ENCODE data around the gene HAUS8.
"Not testable (repeated sequence)": the region's sequence is repeated elsewhere in the genome, so short reads cannot be mapped to it uniquely, and the experiment has no call there.

The HAUS8 gene

DNA sequence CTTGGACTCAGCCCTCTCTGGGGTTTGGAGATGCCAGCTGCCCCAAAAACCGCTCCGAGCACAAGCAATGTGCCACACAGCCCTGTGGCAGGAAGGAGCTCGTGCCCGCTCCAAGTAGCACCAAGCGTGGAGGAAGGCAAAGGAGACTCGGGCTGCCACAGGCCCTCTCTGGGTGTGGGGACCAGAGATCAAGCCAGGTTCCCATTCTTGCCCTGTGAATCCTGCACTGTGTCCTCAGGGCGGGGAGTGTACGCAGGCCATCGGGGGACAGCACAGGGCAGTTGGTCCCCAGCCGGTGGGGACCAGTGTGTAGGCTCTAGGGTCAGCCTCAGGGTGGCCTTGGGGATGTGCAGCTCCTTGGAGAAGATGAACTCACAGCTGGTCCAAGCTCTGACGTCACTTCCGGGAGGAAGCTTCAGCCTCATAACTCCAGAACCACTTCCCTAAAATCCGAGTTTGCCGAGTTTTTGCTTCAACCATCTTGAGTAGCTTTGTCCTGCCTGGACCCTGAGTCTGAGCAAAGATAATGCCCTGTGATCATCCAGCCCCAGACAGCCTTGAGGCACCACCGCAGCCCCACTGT lies 39.3 kb downstream of the HAUS8 start:
- no peak for ATAC-seq

DNA sequence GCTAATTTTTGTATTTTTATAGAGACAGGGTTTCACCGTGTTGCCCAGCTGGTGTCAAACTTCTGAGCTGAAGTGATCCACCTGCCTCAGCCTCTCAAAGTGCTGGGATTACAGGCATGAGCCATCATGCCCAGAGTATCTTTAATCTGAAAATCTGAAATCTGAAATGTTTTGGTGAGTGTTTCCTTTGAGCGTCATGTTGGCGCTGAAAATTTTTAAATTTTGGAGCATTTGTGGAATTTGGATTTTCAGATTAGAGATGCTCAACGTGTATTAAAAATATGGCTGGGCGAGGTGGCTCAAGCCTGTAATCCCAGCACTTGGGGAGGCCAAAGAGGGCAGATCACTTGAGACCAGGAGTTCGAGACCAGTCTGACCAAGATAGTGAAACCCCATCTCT lies 43.5 kb downstream of the HAUS8 start:
- DNase-seq (no peak), ATAC-seq (no peak)

More for the DNA sequence above, 39.3 kb downstream of the HAUS8 start:
- DNase-seq: no peak

GRCh38 chr19:17027535-17027975 lies 47.7 kb downstream of the HAUS8 start:
- ATAC-seq: no peak

GRCh38 chr19:17026706-17027534 lies 48.3 kb downstream of the HAUS8 start, which contains the start of gene CPAMD8:
Gene CPAMD8 (minus strand): TSS chr19:17026810. CDS start chr19:17026642, 168 bp downstream.
- ATAC-seq (peak; percentile 38), DNase-seq (peak; percentile 13)

More at GRCh38 chr19:17027535-17027975, 47.7 kb downstream of the HAUS8 start:
- DNase-seq: no peak

DNA sequence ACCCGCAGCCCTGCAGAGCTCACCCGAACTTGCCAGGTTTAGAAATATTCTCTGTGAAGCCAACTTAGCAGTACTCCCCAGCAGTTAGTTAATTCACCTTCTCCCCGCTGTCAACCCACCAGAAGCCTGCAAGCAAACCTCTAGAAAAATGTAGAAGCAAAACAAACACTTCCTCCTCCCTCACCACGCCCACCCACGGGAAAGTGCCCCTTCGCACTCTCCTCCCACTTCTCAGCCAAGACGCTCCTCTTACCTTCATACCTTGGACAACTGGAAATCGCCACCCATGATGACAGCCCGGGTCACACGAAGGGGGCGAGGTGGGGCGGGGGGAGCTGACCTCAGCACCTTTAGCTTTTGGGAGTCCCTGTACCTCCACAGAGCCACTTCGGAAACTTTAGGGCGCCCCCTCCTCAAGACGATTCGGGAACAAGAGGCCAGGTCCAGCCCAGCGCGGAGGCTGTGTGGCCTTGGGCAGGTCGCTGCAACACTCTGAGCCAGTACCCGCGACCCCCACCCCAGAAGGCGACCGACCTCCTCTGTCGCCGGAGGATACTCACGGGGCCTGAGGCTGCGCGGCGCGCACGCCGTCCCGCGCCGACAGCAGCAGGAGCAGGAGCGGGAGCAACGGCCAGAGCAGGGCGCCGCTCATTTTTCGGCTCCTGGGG lies 49.1 kb downstream of the HAUS8 start:
- DNase-seq (peak; percentile 28), ATAC-seq (peak; percentile 19)

DNA sequence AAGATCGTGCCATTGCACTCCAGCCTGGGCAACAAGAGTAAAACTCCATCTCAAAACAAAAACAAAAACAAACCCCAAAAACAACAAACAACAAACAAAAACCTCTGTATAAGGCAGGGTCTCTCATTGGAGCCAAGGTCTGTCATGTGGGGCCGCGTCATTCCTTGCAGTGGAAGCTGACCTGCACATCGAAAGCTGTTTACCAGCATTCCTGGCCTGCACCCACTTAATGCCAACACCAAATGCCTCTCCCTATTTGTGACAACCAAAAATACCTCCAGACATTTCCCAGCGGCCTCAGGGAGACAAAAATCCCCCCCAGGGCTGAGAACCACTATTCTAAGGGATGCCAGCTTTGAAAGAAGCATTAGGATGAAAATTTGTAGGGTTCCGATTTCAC lies 49.9 kb downstream of the HAUS8 start:
- ATAC-seq (no peak), DNase-seq (no peak)

GRCh38 chr19:17024941-17025340 lies 50.3 kb downstream of the HAUS8 start:
- DNase-seq, ATAC-seq: not testable (repeated sequence)

DNA sequence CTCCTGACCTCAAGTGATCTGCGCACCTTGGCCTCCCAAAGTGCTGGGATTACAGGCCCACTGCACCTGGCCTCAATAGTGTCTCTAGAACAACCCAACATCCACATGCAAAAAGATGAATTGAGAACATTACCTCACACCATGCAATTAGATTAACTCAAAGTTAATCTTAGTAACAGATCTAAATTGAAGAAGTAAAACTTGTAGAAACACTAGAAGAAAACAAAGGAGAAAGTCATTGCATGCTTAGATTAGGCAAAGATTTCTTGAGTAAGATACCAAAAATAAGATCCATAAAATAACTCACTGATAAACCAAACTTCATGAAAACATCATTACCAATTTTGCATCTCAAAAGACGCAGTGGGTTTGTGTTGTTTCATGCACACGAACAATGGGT lies 51.4 kb downstream of the HAUS8 start:
- no peak for ATAC-seq
- no peak for DNase-seq

DNA sequence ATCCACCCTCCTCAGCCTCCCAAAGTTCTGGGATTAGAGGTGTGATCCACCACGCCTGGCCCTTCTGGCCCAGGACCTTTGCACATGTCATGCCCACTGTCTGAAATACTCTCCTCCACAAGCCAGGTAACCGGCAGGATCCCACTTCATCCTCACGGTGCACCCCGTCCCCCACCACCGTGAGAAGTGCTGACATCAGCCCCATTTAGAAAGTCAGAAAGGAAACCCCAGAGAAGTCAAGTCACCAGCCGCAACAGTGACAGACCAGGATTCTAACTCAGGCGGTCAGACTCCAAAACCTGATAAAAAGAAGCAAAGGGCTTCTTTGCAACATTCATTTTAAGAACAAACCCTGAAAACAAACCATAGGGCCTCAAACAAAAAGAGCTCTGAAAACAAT lies 52.5 kb downstream of the HAUS8 start:
- no peak for DNase-seq
- no peak for ATAC-seq

DNA sequence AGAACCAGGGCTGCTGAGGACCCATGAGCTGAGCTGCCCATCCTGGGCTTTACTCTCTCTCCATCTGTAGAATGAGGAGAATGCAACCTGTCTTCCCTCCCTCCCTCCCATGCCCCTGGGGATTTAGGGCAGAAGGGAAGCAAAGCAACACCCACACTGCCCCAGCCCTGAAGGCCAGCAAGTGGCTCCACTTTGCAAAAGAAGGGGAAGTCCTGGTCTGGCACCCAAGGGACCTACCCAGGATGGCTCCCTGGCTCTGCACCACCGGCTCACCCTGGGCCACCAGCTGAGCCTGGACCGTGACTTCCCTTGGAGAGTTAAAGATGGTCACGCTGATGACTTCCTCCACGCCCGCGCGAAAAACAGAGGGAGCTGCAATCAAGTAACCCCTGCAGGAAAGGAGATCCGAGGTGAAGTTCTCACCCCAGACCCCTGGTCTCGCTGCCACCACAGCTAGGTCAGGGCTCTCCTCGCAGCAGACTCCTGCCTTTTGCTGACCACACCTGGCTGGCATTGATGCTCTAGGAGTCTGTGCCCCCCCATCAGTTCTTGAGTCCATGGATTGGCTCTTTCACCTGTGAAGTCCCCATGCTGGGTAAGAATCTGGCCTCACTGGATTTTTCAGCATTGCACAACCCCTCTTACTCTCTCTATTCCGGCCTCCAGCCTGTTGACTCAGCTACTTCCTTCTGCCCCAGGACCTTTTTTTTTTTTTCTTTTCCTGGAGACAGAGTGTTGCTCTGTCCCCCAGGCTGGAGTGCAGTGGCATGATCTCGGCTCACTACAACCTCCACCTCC lies 53.3 kb downstream of the HAUS8 start:
- no peak for ATAC-seq

GRCh38 chr19:17021328-17021727 lies 53.9 kb downstream of the HAUS8 start:
- DNase-seq (no peak), ATAC-seq (no peak)

More for the DNA sequence above, 53.3 kb downstream of the HAUS8 start:
- DNase-seq: no peak

DNA sequence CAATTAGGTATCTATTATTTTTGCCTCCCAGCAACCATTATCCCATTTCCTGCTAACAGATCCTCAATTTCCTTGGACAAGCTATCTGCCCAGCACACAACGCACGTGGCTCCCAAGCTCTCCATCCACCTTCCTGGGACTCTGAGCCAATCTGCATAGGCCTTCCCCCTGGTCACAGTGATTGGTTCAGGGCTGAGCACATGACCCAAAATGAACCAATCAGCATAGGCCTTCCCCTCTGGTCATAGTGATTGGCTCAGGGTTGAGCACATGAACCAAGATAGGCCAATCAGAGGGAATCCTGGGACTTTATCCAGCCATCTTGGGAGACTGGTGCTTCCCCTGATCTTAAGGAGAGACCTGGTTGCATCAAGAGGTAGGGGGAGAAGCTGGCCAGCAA lies 54.4 kb downstream of the HAUS8 start:
- no peak for DNase-seq
- no peak for ATAC-seq

DNA sequence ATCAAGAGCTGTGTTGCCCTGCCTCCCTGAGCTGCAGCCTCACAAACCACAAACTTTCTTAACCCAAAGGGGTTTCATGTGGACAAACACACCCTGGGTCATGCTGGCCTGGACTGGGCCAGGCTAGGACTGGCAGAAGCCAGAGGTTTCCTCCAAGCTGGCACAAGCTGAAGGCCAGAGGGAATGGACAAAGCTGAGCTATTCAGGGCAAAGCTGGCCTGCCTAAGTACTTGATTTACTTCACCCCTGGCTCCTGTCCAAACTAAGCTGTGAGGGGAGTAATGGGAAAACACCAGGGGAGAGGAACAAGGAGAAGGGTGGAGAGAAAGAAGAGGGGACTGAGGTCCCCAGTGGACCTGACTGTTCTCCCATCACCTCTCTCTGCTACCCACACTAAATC lies 54.9 kb downstream of the HAUS8 start:
- DNase-seq (no peak), ATAC-seq (no peak)

DNA sequence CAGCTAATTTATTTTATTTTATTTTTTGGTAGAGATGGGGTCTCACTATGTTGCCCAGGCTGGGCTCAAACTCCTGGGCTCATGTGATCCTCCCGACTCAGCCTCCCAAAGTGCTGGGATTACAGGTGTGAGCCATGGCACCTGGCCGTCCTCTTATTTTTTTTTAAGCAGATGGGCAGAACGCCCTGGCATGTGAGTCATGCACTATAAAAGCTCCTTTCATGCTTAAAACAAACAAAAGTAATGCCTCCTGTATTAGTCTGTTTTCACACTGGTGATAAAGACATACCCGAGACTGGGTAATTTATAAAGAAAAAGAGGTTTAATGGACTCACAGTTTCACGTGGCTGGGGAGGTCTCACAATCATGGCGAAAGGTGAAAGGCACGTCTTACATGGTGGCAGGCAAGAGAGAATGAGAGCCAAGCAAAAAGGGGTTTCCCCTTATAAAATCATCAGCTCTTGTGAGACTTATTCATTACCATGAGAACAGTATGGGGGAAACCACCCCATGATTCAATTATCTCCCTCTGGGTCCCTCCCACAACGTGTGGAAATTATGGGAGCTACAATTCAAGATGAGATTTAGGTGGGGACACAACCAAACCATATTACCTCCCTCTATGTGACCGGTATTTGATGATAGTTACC lies 60.9 kb downstream of the HAUS8 start:
- DNase-seq, ATAC-seq: not testable (repeated sequence)

GRCh38 chr19:17011485-17011884 lies 63.8 kb downstream of the HAUS8 start:
- ATAC-seq (no peak), DNase-seq (no peak)

- DNase-seq: no peak
- ATAC-seq: no peak
Measured at GRCh38 chr19:17006579-17006978, 68.7 kb downstream of the HAUS8 start.

GRCh38 chr19:17005000-17005399 lies 70.3 kb downstream of the HAUS8 start:
- DNase-seq (peak; percentile 17), ATAC-seq (no peak)

- DNase-seq: no peak
- ATAC-seq: no peak
Measured at GRCh38 chr19:17004386-17004785, 70.9 kb downstream of the HAUS8 start.

- ATAC-seq (no peak), DNase-seq (no peak)
Measured at GRCh38 chr19:17002455-17002854, 72.8 kb downstream of the HAUS8 start.

- DNase-seq: peak; percentile 76
- ATAC-seq: peak; percentile 77
Measured at GRCh38 chr19:17001603-17002183, 73.6 kb downstream of the HAUS8 start.

Measured in stimulated activated naive CD8-positive, alpha-beta T cell treated with anti-CD3 and anti-CD28 coated beads, Interleukin-15, Interleukin-2, amounts not matched to agents 100 U/mL and 50 U/mL, for 24 hours (primary cell).